B cell (primary cell): ENCODE data around the gene DNAH8. TPM values are rescaled to one million over a fixed set of nuclear protein-coding genes. Genes with fewer than 3 reads are reported as not detected.
A peak's percentile ranks its signal among the peaks of the same experiment; 100 is the strongest.

Source experiments
- ATAC-seq: fragments of 200-7000 bp; cut with Tn5 transposase; one replicate; pipeline ENCODE4 v1.10.0; 2021; ENCODE audit warnings: low read depth, mild to moderate bottlenecking, moderate number of reproducible peaks, moderate library complexity
- CTCF ChIA-PET: fragments of 350-600 bp; sonication (Branson Sonifier 250); formaldehyde crosslinking; loops from one replicate; lab custom pipeline; 2021; ENCODE audit warnings: antibody characterized with exemption, inconsistent platforms; lab: Charles Lee
- POLR2A ChIA-PET: fragments of 350-600 bp; sonication (Branson Sonifier 250); formaldehyde crosslinking; loops from one replicate; lab custom pipeline; 2021; ENCODE audit warnings: antibody characterized with exemption; lab: Charles Lee
- DNase-seq: peaks from one replicate; pipeline ENCODE4 v3.0.0; 2013
- H2AFZ ChIP-seq: 2 replicates; pipeline ENCODE4 v1.6.1; 2012; ENCODE audit warnings: mild to moderate bottlenecking, low read depth, low read length; ENCODE audit not compliant: insufficient read depth, poor library complexity, severe bottlenecking
- H3K27ac ChIP-seq, 2 donors: 1 replicate in 1 of 2; 2 replicates in 1 of 2; pipeline ENCODE4 v1.5.1; 2012 to 2013; ENCODE audit warnings: low read length in 2 of 2, mild to moderate bottlenecking in 2 of 2, moderate library complexity in 1 of 2
- H3K27me3 ChIP-seq, 4 experiments: fragments of 200-600 bp in 1 of 4; sonication (generic) in 1 of 4; replicated peaks in 1 of 4; 1 replicate in 2 of 4; 2 replicates in 2 of 4; pipeline versions ENCODE4 v1.6.1 to v1.7.0; 2013 to 2016; ENCODE audit warnings: low read length in 3 of 4, mild to moderate bottlenecking in 2 of 4, mixed read lengths in 1 of 4, moderate library complexity in 1 of 4; ENCODE audit not compliant: insufficient read depth in 4 of 4, control insufficient read depth in 3 of 4; ENCODE audit errors: control extremely low read depth in 1 of 4
- H3K36me3 ChIP-seq, 2 experiments: replicated peaks in 1 of 2; 1 replicate in 1 of 2; 2 replicates in 1 of 2; pipeline versions ENCODE4 v1.6.1 to v1.7.1; 2013; ENCODE audit warnings: low read length in 1 of 2; ENCODE audit not compliant: insufficient read depth in 2 of 2, control insufficient read depth in 1 of 2; ENCODE audit errors: control extremely low read depth in 1 of 2, extremely low read depth in 1 of 2
- H3K4me1 ChIP-seq, 2 donors: fragments of 200-600 bp in 1 of 2; sonication (generic) in 1 of 2; 1 replicate in 1 of 2; 2 replicates in 1 of 2; pipeline versions ENCODE4 v1.5.1 to v1.6.1; 2013 to 2017; ENCODE audit warnings: low read length in 2 of 2; ENCODE audit not compliant: control insufficient read depth in 2 of 2, insufficient read depth in 2 of 2
- H3K4me2 ChIP-seq: replicated peaks from 2 replicates; pipeline ENCODE3; 2012; ENCODE audit warnings: mild to moderate bottlenecking, low read depth, low read length; ENCODE audit not compliant: poor library complexity, severe bottlenecking
- H3K4me3 ChIP-seq, 5 experiments: fragments of 200-600 bp in 1 of 5; sonication (generic) in 1 of 5; 1 replicate in 3 of 5; 2 replicates in 2 of 5; pipeline versions ENCODE4 v1.5.1 to v1.7.0; 2011 to 2016; ENCODE audit warnings: low read length in 4 of 5, mild to moderate bottlenecking in 4 of 5, low read depth in 2 of 5, control low read depth in 1 of 5, moderate library complexity in 1 of 5; ENCODE audit not compliant: insufficient read depth in 1 of 5; ENCODE audit errors: control extremely low read depth in 1 of 5, extremely low read depth in 1 of 5
- H3K79me2 ChIP-seq: fragments of 200-600 bp; sonication (generic); one replicate; pipeline ENCODE4 v1.6.0; 2016; ENCODE audit warnings: low read length; ENCODE audit not compliant: control insufficient read depth, insufficient read depth
- H3K9ac ChIP-seq: fragments of 200-600 bp; sonication (generic); 2 replicates; pipeline ENCODE4 v1.6.1; 2017; ENCODE audit warnings: mild to moderate bottlenecking, low read length, moderate library complexity
- H3K9me3 ChIP-seq, 3 donors: one replicate each; pipeline versions ENCODE4 v1.6.1 to v1.7.1; 2013; ENCODE audit warnings: low read length in 2 of 3; ENCODE audit not compliant: control insufficient read depth in 2 of 3, insufficient read depth in 1 of 3; ENCODE audit errors: control extremely low read depth in 1 of 3
- H4K20me1 ChIP-seq: 2 replicates; pipeline ENCODE4 v1.6.0; 2012; ENCODE audit warnings: mild to moderate bottlenecking, low read length; ENCODE audit not compliant: insufficient read depth, control insufficient read depth, poor library complexity, severe bottlenecking
- H3K27ac Mint-ChIP-seq: one replicate; pipeline ENCODE4 v1.8.0; 2021; ENCODE audit warnings: mixed read lengths
- H3K27me3 Mint-ChIP-seq: one replicate; pipeline ENCODE4 v1.8.0; 2021; ENCODE audit warnings: mixed read lengths
- H3K4me1 Mint-ChIP-seq: one replicate; pipeline ENCODE4 v1.8.0; 2021; ENCODE audit warnings: mixed read lengths
- H3K4me3 Mint-ChIP-seq: one replicate; pipeline ENCODE4 v1.8.0; 2021; ENCODE audit warnings: mixed read lengths
- H3K9me3 Mint-ChIP-seq: one replicate; pipeline ENCODE4 v1.8.0; 2022; ENCODE audit warnings: mixed read lengths; ENCODE audit not compliant: insufficient read depth
- EZH2 ChIP-seq: IDR thresholded peaks from 2 replicates; pipeline ENCODE4 v1.6.1; 2012; ENCODE audit warnings: borderline replicate concordance, low read depth, mild to moderate bottlenecking, moderate library complexity, low read length; ENCODE audit not compliant: insufficient read depth, poor library complexity, severe bottlenecking
- WGBS: methylation state at CpG from one replicate; pipeline ENCODE4 v1.1.5; 2013; ENCODE audit warnings: missing lambda C conversion rate; ENCODE audit not compliant: insufficient coverage; 5-methylcytosine and 5-hydroxymethylcytosine counted together
- intact Hi-C: fragments of 100-400 bp; cut with micrococcal nuclease; formaldehyde crosslinking; loops from one replicate; pipeline ENCODE4 v1.10.0; 2022
- polyA plus RNA-seq: library from polyadenylated mRNA; depleted of rRNA; stranded (reverse); fragments of >200 nt; gene quantifications from 2 replicates; pipeline ENCODE4 v1.2.3, GENCODE V29; 2012
- total RNA-seq, 2 donors: library from RNA; stranded (reverse); fragments of 120-200 nt in 1 of 2; gene quantifications; 1 replicate in 1 of 2; 2 replicates in 1 of 2; pipeline versions ENCODE4 v1.2.3 to v1.2.4, GENCODE V29; 2013 to 2022
- TF ChIP-seq, protein P1 (sequence below): fragments of 200-600 bp; IDR thresholded peaks from one replicate; pipeline ENCODE4 v1.8.0; 2022; ENCODE audit warnings: antibody characterized with exemption, mild to moderate bottlenecking

DNAH8 gene
- total and polyA plus RNA-seq, 2 donors (not counting 1 experiment from before 2014, with no cell fraction given) = 0.69 to 1.1 TPM

DNA sequence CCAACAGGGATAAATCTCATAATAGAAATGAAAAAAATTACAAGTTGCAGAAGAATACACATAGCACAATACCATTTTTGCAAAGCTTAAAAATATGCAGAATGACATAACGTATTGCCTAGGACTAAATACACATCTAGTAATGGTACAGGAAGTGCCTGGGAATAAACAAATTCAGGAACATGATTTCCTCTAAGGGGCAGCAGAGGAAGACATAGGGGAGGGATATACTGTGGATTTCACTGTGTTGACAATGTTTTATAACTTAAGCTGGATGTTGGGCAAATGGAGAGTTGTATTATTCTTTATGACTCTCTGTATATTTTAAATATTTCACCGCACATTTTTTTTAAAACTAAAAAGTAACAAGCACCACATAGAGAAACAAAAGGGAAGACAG, 6.6 kb upstream of the DNAH8 start:
- H3K9me3 Mint-ChIP-seq = peaks cover 2% of the 10 kb centered on the region
- Histone ChIP-seq H3K27me3 (peaks cover 0 to 16% (median 6%) of the 10 kb centered on the region in 4 experiments), H3K27ac (no peak overlapping the region), H3K9me3 (peaks cover 0 to 11% (median 0%) of the 10 kb centered on the region in 3 donors), H3K4me3 (no peak overlapping the region), H3K9ac (no peak overlapping the region), H3K4me1 (no peaks in the 10 kb centered on the region), H2AFZ (no peak overlapping the region), H3K36me3 (no peaks in the 10 kb centered on the region), H3K79me2 (no peaks in the 10 kb centered on the region), H4K20me1 (no peaks in the 10 kb centered on the region), H3K4me2 (no peak overlapping the region)
- ATAC-seq = no peak
- no CpG with 5 or more reads among the region's 2 CpGs for WGBS
- H3K4me1 Mint-ChIP-seq = no peaks in the 10 kb centered on the region
- no peak for TF ChIP-seq EZH2
- TF ChIP-seq, protein P1, sequence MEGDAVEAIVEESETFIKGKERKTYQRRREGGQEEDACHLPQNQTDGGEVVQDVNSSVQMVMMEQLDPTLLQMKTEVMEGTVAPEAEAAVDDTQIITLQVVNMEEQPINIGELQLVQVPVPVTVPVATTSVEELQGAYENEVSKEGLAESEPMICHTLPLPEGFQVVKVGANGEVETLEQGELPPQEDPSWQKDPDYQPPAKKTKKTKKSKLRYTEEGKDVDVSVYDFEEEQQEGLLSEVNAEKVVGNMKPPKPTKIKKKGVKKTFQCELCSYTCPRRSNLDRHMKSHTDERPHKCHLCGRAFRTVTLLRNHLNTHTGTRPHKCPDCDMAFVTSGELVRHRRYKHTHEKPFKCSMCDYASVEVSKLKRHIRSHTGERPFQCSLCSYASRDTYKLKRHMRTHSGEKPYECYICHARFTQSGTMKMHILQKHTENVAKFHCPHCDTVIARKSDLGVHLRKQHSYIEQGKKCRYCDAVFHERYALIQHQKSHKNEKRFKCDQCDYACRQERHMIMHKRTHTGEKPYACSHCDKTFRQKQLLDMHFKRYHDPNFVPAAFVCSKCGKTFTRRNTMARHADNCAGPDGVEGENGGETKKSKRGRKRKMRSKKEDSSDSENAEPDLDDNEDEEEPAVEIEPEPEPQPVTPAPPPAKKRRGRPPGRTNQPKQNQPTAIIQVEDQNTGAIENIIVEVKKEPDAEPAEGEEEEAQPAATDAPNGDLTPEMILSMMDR = no peak
- H3K27me3 Mint-ChIP-seq = peaks cover 38% of the 10 kb centered on the region
- POLR2A ChIA-PET = no interaction called here
- no peak overlapping the region for H3K4me3 Mint-ChIP-seq
- CTCF ChIA-PET = no interaction called here
- DNase-seq = no peak
- H3K27ac Mint-ChIP-seq = no peak overlapping the region
- intact Hi-C loops = no loop called here

DNA sequence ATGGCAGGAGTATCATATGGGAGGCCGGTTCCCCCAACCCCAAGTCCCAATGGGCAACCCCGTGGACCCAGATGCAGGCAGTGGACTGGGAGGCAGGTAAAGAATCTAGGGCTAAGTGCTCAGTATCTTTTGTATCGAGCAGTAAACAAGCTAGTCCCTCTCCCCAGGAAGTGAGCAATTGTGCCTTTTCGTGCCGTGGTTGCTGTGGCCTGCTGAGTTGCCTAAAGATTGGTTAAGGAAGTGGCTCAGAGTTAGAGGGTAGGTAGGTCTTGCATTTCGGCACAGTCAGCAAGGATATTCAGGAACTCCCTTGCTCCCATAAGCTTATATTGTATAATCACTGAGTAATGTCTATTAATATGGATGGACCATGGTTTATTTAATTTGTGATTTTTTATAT, 1.3 kb upstream of the DNAH8 start:
- intact Hi-C loops = no loop called here
- CTCF ChIA-PET = no interaction called here
- ATAC-seq = no peak
- Histone ChIP-seq H3K79me2 (no peaks in the 10 kb centered on the region), H4K20me1 (no peaks in the 10 kb centered on the region), H2AFZ (no peak overlapping the region), H3K9ac (no peak overlapping the region), H3K9me3 (peaks cover 0 to 15% (median 0%) of the 10 kb centered on the region in 3 donors), H3K4me3 (no peak overlapping the region), H3K27ac (no peak overlapping the region), H3K36me3 (no peaks in the 10 kb centered on the region), H3K4me2 (no peak overlapping the region), H3K27me3 (peaks cover 0 to 36% (median 18%) of the 10 kb centered on the region in 4 experiments), H3K4me1 (peaks cover 11 to 13% of the 10 kb centered on the region in 2 donors)
- Mint-ChIP-seq H3K4me3 (peak overlapping the region; percentile 13), H3K4me1 (peaks cover 7% of the 10 kb centered on the region), H3K27me3 (peaks cover 46% of the 10 kb centered on the region), H3K27ac (no peak overlapping the region), H3K9me3 (peaks cover 2% of the 10 kb centered on the region)
- peak; percentile 23 for DNase-seq
- TF ChIP-seq, protein P1 = no peak
- no peak for TF ChIP-seq EZH2
- WGBS = 20% methylated on average over 2 of the region's 6 CpGs
- POLR2A ChIA-PET = no interaction called here
